ENCODE measurements around the gene AOAH.

Gene AOAH

DNA sequence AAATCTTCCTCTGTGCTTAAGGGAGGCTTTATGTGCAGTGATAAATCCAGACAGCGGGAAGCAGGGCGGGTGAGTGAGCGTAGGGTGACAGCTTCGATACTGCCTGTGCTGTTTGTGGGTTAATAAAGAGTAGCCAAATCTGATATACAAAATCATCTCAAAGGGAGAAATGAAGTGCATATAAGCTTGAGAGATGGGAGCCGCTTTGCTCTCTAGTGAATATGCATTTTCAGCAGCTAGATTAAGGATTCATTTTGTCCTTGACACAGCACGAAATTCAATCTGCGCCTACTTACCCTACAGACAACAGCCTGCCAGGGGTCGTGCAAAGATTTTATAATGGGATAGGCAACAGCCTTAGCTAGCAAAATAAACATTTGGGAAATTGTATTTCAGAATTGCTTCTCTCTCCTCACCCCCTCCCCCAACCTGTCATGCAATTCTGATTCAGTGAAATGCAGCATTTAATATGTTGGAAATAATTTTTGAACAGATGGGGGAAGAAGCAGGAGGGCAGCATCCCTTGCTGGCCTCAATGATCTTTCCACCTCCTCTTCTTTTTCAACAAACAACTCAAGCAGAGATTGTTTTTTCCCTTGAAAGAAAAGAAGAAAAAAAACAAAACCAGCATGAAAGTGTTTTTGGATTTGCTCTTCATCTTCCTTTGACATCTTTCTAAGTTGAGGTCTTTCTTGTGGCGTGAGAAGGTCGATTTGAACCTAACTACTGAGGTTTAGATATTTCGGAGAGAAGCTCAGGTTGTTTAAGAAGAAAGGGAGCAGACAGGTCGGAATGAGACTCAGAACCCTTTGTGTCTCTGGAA is 117.9 kb downstream of the AOAH start:
- Mint-ChIP-seq H3K4me1 (peaks cover 53% of the 10 kb centered on the region), H3K9me3 (no peaks in the 10 kb centered on the region), H3K27ac (ENCODE audit: low read depth) (peak overlapping the region; percentile 63), H3K4me3 (peak overlapping the region; percentile 51), H3K27me3 (no peaks in the 10 kb centered on the region), H3K36me3 (ENCODE audit: insufficient read depth) (peaks cover 53% of the 10 kb centered on the region)
- DNase-seq (ENCODE audit: low spot score in 2 of 2) (no peak), ATAC-seq (replicated peaks; ENCODE audit: extremely low read depth, poor library complexity, severe bottlenecking) (no peak)

DNA sequence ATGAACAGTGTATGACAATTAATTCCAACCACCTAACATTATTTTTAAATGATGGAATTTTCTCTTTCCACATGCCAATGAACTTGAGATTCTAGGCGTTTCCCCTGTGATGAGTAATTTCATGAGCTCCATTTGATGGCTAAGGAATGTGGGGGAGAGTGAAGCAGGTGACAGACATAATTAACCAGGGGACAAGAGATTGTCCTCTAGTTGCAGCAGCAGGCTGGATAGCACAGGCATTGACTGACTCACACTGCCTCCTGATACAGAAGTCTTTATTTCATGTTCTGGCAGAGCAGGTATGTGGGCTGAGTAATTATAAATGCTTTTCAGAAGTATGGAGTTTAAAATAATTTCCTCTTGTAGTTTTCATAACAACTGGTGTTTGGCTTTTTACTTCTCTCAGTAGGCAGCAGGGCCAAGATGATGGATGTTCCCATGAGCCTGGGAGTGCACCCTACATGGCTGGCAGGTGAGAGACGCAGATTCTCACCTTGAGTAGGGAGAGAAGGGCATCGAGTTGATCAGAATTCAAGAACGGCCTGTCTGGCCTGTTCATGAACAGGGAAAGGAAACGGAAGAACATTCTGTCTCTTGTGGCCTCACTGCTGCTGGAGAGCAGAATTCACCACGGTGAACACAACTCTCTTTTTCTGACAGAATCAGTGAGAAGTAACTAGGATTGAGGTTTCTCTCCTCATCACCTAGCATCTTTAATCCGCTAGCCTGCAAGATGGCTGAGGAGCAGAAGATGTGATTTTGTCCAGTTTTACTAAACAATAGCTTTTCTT is 118.8 kb downstream of the AOAH start:
- Mint-ChIP-seq H3K9me3 (no peaks in the 10 kb centered on the region), H3K4me1 (peaks cover 60% of the 10 kb centered on the region), H3K4me3 (no peak overlapping the region), H3K27me3 (no peaks in the 10 kb centered on the region), H3K27ac (ENCODE audit: low read depth) (peak overlapping the region; percentile 17), H3K36me3 (ENCODE audit: insufficient read depth) (peaks cover 51% of the 10 kb centered on the region)
- ATAC-seq (replicated peaks; ENCODE audit: extremely low read depth, poor library complexity, severe bottlenecking) (no peak), DNase-seq (ENCODE audit: low spot score in 2 of 2) (no peak)

DNA sequence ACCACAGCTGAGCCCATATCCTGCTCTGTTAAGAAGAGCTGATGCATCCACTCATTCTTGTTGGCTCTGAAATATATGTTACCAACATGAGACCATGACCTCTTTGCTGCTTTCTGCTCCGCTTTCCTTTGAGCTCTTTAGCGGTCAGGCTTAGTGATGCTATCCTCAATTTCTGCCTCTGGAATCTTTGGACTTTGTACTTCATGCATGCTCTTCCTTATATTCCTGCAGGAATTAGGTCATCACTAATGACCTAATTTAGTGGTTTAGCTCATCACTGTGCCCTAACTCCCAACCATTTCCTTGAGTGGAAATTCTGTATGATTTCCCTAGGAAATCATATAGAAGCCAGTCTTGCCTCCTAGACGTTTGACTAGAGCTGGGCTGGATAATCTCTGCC is 119.5 kb downstream of the AOAH start:
- H3K4me3 Mint-ChIP-seq = no peak overlapping the region
- H3K27me3 Mint-ChIP-seq = no peaks in the 10 kb centered on the region
- H3K4me1 Mint-ChIP-seq = peaks cover 66% of the 10 kb centered on the region
- no peak for DNase-seq (ENCODE audit: low spot score in 2 of 2)
- ATAC-seq (replicated peaks; ENCODE audit: extremely low read depth, poor library complexity, severe bottlenecking) = no peak
- peaks cover 52% of the 10 kb centered on the region for H3K36me3 Mint-ChIP-seq (ENCODE audit: insufficient read depth)
- H3K27ac Mint-ChIP-seq (ENCODE audit: low read depth) = peak overlapping the region; percentile 17
- H3K9me3 Mint-ChIP-seq = no peaks in the 10 kb centered on the region

DNA sequence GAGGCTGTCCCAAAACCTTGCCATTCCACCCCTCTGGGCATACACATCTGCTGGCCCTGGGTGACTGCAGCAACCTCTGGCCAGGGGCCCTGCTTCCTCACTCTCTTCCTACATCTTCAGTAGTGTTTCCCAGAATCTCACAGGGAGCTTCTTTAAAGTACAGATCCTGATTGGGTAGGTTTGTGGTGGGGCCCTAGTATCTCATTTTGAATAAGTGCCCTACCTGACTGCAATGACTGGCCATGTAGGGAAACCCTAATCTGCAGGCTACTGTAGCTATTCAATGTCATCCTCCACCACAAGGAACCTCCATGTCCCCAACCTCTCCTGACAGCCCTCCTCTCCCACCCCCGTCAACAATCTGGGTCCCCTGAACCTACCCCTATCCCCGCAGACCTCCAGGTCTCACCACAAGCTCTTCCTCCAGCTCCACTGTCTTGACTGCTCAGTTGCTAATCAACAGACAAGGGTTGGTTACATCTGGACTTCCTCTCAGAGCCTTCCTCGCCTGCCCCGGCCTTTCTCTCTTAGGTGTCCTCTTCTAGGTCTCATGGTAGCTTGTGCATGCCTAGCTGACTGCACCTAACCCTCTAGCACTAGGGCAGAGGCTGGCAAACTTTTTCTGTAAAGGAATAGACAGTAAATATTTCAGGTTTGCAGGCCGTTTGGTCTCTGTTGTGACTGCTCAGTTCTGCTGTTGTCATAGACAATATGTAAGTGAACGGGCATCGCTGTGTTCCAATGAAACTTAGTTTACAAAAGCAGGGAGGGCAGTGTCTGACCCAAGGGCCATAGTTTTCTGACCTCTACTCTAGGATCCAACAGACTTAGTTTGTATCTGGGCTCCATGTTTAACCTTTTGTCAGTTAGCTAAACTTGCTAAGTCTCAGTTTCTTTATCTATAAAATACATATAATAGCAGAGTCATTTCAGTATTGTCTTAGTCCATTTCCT is 121.1 kb downstream of the AOAH start:
- peaks cover 52% of the 10 kb centered on the region for H3K36me3 Mint-ChIP-seq (ENCODE audit: insufficient read depth)
- H3K27ac Mint-ChIP-seq (ENCODE audit: low read depth) = peak overlapping the region; percentile 50
- H3K27me3 Mint-ChIP-seq = no peaks in the 10 kb centered on the region
- H3K4me1 Mint-ChIP-seq = peaks cover 61% of the 10 kb centered on the region
- peak overlapping the region; percentile 3 for H3K4me3 Mint-ChIP-seq
- DNase-seq (ENCODE audit: low spot score in 2 of 2) = no peak
- H3K9me3 Mint-ChIP-seq = no peaks in the 10 kb centered on the region
- no peak for ATAC-seq (replicated peaks; ENCODE audit: extremely low read depth, poor library complexity, severe bottlenecking)

DNA sequence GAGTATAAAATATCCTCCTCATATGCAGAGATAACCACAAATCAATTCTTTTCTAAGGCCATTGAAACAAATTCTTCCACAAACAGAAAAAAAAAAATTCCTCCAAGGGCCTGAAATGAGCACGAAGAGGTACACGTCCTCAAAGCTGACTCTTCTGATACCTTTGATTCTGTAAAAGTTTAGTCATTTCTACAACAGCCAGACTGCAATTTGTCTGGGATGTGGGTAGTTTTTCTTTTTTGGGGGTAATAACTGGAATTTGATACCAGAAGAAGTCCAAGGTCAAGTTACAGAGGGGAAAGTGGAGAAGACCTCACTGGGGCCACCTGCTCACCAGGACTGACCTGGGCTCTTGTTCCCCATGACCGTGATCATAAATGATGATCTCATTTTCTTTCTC is 121.8 kb downstream of the AOAH start:
- H3K36me3 Mint-ChIP-seq (ENCODE audit: insufficient read depth) = peaks cover 52% of the 10 kb centered on the region
- ATAC-seq (replicated peaks; ENCODE audit: extremely low read depth, poor library complexity, severe bottlenecking) = no peak

DNA sequence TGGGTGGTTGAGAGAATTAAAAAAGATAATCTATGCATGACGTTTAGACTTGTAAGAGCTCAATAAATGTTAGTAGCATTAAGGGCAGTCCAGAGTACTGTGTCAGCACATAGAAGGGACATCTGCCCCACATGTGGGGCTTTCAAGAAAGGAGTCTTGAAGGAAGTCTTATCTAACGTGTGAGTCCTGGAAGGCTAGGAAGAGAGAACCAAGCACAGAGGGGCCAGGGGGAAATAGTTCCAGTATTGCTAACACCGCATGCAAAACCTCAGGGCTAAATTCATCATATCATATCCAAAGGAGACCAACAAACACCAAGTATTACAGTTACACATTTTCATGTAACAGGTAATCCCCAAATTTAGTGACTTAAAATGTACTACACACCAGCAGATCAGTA is 122.7 kb downstream of the AOAH start:
- Mint-ChIP-seq H3K27me3 (no peaks in the 10 kb centered on the region), H3K9me3 (no peaks in the 10 kb centered on the region), H3K4me3 (no peak overlapping the region), H3K36me3 (ENCODE audit: insufficient read depth) (peaks cover 54% of the 10 kb centered on the region), H3K4me1 (peaks cover 67% of the 10 kb centered on the region), H3K27ac (ENCODE audit: low read depth) (peak overlapping the region; percentile 50)
- no peak for DNase-seq (ENCODE audit: low spot score in 2 of 2)
- ATAC-seq (replicated peaks; ENCODE audit: extremely low read depth, poor library complexity, severe bottlenecking) = no peak

More for the DNA sequence above, 121.8 kb downstream of the AOAH start:
- H3K4me3 Mint-ChIP-seq = peak overlapping the region; percentile 3
- H3K4me1 Mint-ChIP-seq = peaks cover 65% of the 10 kb centered on the region
- DNase-seq (ENCODE audit: low spot score in 2 of 2) = no peak
- no peaks in the 10 kb centered on the region for H3K27me3 Mint-ChIP-seq
- H3K9me3 Mint-ChIP-seq = no peaks in the 10 kb centered on the region
- H3K27ac Mint-ChIP-seq (ENCODE audit: low read depth) = peak overlapping the region; percentile 50

DNA sequence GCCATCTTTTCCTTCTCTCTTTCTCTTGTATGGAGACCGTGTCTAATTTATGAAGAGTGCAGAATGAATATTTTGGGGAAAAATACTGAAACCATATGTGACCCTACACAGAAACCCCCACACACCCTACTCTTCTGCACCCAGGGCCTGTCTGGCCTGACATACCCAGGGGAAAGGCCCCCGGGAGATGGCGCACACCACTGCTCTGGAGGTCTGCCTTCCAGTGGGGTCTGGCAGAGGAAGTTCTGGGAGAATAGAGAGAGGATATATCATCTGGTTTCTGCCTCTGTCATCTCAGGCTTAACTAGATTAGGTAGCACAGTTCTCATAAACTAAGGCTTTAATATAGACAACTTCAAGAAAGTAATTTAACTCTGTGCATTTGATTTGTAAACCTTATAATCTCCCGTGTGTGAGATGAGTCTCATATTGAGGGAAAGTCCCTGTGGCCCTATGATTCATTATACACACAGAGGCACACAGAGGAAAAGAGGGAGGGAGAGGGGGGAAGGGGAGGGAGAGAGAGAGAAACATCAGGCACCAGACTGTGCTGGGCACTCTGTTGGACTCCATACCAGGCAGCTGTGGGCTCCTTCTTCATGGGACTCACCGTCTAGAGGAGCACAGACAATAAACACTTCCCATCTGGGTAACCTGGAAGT is 123.3 kb downstream of the AOAH start:
- Mint-ChIP-seq H3K27ac (ENCODE audit: low read depth) (peak overlapping the region; percentile 50), H3K36me3 (ENCODE audit: insufficient read depth) (peaks cover 54% of the 10 kb centered on the region), H3K27me3 (no peaks in the 10 kb centered on the region), H3K4me1 (peaks cover 63% of the 10 kb centered on the region), H3K9me3 (no peaks in the 10 kb centered on the region), H3K4me3 (no peak overlapping the region)
- DNase-seq (ENCODE audit: low spot score in 2 of 2) (no peak), ATAC-seq (replicated peaks; ENCODE audit: extremely low read depth, poor library complexity, severe bottlenecking) (peak; percentile 69)

DNA sequence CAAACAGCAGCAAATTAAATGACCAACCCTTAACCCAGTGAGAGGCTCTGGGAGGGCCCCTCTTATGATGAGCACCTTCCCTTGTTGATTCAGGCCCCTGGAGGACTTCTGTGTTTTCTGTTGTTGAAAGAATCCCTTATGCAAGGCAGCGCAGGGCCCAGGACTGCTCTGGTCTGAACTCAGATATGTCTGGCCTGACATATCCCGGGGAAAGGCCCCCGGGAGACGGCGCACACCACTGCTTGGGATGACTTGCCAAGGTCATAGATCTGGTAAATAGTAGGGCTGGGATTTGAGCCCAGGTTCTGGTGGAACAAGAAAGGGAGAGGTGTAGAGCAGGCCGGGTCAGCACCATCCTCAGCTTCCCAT is 124.0 kb downstream of the AOAH start:
- DNase-seq (ENCODE audit: low spot score in 2 of 2) (no peak), ATAC-seq (replicated peaks; ENCODE audit: extremely low read depth, poor library complexity, severe bottlenecking) (no peak)
- Mint-ChIP-seq H3K4me3 (no peak overlapping the region), H3K27me3 (no peaks in the 10 kb centered on the region), H3K4me1 (peaks cover 56% of the 10 kb centered on the region), H3K9me3 (no peaks in the 10 kb centered on the region), H3K27ac (ENCODE audit: low read depth) (peak overlapping the region; percentile 50), H3K36me3 (ENCODE audit: insufficient read depth) (peaks cover 51% of the 10 kb centered on the region)

DNA sequence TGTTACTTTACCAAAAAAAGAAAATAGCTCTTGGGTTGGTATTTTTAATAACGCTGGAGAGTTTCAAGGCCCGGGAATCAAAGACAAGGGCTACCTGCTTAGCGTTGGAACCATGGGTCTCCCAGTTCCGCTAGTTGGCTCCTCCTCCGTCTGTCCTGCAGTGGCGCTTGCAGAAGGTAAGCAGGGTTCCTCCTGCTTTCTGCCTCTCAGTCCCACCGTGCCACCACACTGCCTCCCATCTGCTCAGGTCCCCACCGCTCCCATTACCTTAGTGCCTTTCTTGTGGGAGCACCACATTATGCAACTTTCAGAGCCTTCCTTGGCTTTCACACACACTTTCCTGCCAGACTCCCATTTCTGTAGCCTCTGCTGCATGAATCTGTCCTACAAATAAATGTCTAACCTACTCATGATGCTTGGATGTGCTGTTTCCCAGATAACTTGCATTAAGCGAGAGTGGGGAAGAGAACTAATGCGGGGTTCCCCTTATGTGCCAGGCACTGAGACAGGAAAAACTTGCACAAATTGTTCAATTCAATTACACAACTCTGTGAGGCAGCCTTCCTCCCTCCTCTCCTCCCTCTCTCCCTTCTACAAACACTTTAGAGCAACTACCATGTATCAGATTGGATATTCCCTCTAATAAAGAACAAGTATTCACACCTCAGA is 124.5 kb downstream of the AOAH start:
- ATAC-seq (replicated peaks; ENCODE audit: extremely low read depth, poor library complexity, severe bottlenecking) = no peak
- peaks cover 57% of the 10 kb centered on the region for H3K36me3 Mint-ChIP-seq (ENCODE audit: insufficient read depth)
- H3K27me3 Mint-ChIP-seq = no peaks in the 10 kb centered on the region
- DNase-seq (ENCODE audit: low spot score in 2 of 2) = no peak
- no peaks in the 10 kb centered on the region for H3K9me3 Mint-ChIP-seq
- peak overlapping the region; percentile 50 for H3K27ac Mint-ChIP-seq (ENCODE audit: low read depth)
- no peak overlapping the region for H3K4me3 Mint-ChIP-seq
- peaks cover 52% of the 10 kb centered on the region for H3K4me1 Mint-ChIP-seq

DNA sequence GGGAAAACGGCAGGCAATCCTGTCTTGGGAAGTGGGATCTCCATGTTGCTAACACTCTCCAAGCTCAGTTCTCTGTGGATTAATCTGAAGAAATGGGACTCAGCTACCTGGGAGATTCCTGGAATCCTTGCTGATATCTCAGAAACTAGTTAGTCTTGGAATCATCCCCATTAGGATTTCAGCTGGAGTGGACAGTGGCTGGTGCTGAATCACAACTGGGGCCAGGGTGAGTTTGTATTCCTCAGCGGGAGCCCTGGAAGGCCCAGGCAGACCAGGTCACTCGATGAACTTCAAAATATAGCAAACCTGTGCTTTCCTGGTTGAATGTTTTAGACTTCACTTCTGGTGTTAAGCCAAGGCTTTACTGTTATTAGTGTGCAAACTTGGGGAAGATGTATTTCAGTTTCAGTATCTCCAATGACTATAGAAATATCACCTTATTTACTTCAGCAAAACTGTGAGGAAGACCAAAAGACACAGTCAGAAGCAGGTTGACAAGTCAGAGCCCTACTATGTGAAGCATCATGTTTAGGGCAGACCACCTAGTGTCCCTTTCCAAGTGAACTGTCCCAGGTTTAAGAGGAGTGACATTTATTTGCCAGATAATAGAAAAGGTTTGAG is 126.1 kb downstream of the AOAH start:
- Mint-ChIP-seq H3K9me3 (no peaks in the 10 kb centered on the region), H3K4me1 (peaks cover 42% of the 10 kb centered on the region), H3K27ac (ENCODE audit: low read depth) (no peak overlapping the region), H3K27me3 (no peaks in the 10 kb centered on the region), H3K4me3 (no peak overlapping the region), H3K36me3 (ENCODE audit: insufficient read depth) (peaks cover 65% of the 10 kb centered on the region)
- no peak for ATAC-seq (replicated peaks; ENCODE audit: extremely low read depth, poor library complexity, severe bottlenecking)
- DNase-seq (ENCODE audit: low spot score in 2 of 2) = no peak

DNA sequence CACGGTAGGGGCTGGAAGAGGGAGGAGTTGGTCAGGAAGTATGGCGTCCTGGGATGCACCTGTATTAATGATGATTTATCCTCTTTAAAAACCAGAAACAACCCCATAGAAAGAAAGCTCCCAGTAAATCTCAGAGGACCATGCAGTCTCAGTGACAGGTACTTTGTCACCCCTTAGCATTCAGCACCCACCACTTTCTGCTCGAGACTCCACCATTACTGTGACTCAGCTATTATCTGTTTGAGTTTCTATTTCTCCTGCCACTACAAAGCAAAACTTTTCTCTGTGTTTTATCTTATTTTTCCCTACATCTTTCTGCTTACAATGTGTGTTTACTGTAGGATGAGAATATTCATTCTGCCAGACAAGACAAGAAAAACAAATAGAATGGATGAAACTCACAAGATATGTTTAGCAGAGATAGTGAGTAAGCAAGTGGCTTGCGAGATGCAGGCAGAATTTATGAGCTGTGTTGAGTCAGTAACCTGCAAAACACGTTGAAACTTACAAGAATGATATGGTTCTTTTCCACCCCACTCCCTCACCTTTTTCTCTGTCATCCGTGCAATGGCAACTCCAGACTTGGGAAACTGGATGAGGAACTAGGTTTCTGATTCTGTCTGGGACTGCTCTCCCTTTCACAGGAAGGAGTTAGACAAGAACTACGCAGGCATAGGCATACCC is 127.1 kb downstream of the AOAH start:
- H3K4me1 Mint-ChIP-seq = peaks cover 32% of the 10 kb centered on the region
- peak overlapping the region; percentile 17 for H3K27ac Mint-ChIP-seq (ENCODE audit: low read depth)
- H3K27me3 Mint-ChIP-seq = no peaks in the 10 kb centered on the region
- ATAC-seq (replicated peaks; ENCODE audit: extremely low read depth, poor library complexity, severe bottlenecking) = no peak
- H3K9me3 Mint-ChIP-seq = no peaks in the 10 kb centered on the region
- H3K36me3 Mint-ChIP-seq (ENCODE audit: insufficient read depth) = peaks cover 62% of the 10 kb centered on the region
- DNase-seq (ENCODE audit: low spot score in 2 of 2) = no peak
- no peak overlapping the region for H3K4me3 Mint-ChIP-seq

Measured in central memory CD8-positive, alpha-beta T cell (primary cell).